Activated CD4-positive, alpha-beta T cell treated with anti-CD3 and anti-CD28 coated beads, Interleukin-10, Interleukin-2, amounts not matched to agents 100 ng/mL and 50 ng/mL, durations not matched to agents 16 hours and 8 hours (primary cell): Measurements from ENCODE around the gene HOXC9.

ENCODE experiments used
- DNase-seq: peaks from one replicate; pipeline ENCODE4 v3.0.0-alpha.2; 2020

HOXC9 gene

GRCh38 chr12:54000116-54001114 lies at the start of gene HOXC9:
TSS of gene HOXC9 (plus strand) at chr12:54000161. CDS start at chr12:54000189, 28 bp downstream.
- DNase-seq, result no peak

- no peak for DNase-seq
Observed at GRCh38 chr12:53950437-53950773, 49.6 kb upstream of the HOXC9 start.

- DNase-seq, result no peak
Observed at GRCh38 chr12:53950789-53951576, 49.0 kb upstream of the HOXC9 start.

GRCh38 chr12:53951577-53952334 lies 48.2 kb upstream of the HOXC9 start:
- no peak for DNase-seq

- no peak for DNase-seq
Observed at GRCh38 chr12:53952335-53952694, 47.6 kb upstream of the HOXC9 start.

- DNase-seq, result peak; percentile 33
Observed at GRCh38 chr12:53952871-53953734, 46.9 kb upstream of the HOXC9 start.

GRCh38 chr12:53953831-53954693 lies 45.9 kb upstream of the HOXC9 start:
- no peak for DNase-seq

GRCh38 chr12:53954694-53955035 lies 45.3 kb upstream of the HOXC9 start, which contains the start of gene HOXC12:
TSS of gene HOXC12 (plus strand) at chr12:53954903. CDS start at chr12:53954930, 27 bp downstream.
- no peak for DNase-seq

- DNase-seq, result no peak
Observed at GRCh38 chr12:53955036-53955775, 44.8 kb upstream of the HOXC9 start.

GRCh38 chr12:53955776-53956250 lies 44.1 kb upstream of the HOXC9 start:
- no peak for DNase-seq

- no peak for DNase-seq
Observed at GRCh38 chr12:53956251-53956887, 43.6 kb upstream of the HOXC9 start.

- DNase-seq, result no peak
Observed at GRCh38 chr12:53956914-53957536, 42.9 kb upstream of the HOXC9 start.

- no peak for DNase-seq
Observed at GRCh38 chr12:53958128-53958527, 41.8 kb upstream of the HOXC9 start.

- no peak for DNase-seq
Observed at GRCh38 chr12:53959314-53959713, 40.6 kb upstream of the HOXC9 start.

- DNase-seq, result no peak
Observed at GRCh38 chr12:53960187-53961024, 39.6 kb upstream of the HOXC9 start.

- no peak for DNase-seq
Observed at GRCh38 chr12:53961025-53961761, 38.8 kb upstream of the HOXC9 start.

- DNase-seq, result no peak
Observed at GRCh38 chr12:53963005-53963404, 37.0 kb upstream of the HOXC9 start.
